Keratinocyte (primary cell): ENCODE measurements around the gene KLF7. TPM values are rescaled to one million over a fixed set of nuclear protein-coding genes. Genes with fewer than 3 reads are reported as not detected.

Experiments
- DNase-seq: peaks from one replicate; pipeline ENCODE4 v3.0.0-alpha.2; 2011; ENCODE audit warnings: low read depth, missing footprints, low spot score
- FAIRE-seq: peaks from 2 replicates; lab custom pipeline; 2011; peaks lifted over from hg19 to GRCh38; lab: Jason Lieb, UNC
- H2AFZ ChIP-seq: 2 replicates; pipeline ENCODE4 v1.6.0; 2012; ENCODE audit warnings: low read length, control low read depth, inconsistent platforms; ENCODE audit not compliant: control insufficient read depth
- H3K27ac ChIP-seq: 2 replicates; pipeline ENCODE4 v1.5.1; 2011; ENCODE audit warnings: low read length; ENCODE audit not compliant: control insufficient read depth, insufficient read depth
- H3K27me3 ChIP-seq: 3 replicates; pipeline ENCODE4 v1.6.0; 2011; ENCODE audit warnings: low read length; ENCODE audit not compliant: control insufficient read depth, insufficient read depth; ENCODE audit errors: extremely low read depth
- H3K36me3 ChIP-seq, 2 experiments: 2 replicates in 1 of 2; 3 replicates in 1 of 2; pipeline ENCODE4 v1.5.1; 2011; ENCODE audit warnings: low read length in 2 of 2, mild to moderate bottlenecking in 1 of 2; ENCODE audit not compliant: control insufficient read depth in 2 of 2, insufficient read depth in 2 of 2; ENCODE audit errors: extremely low read depth in 1 of 2
- H3K4me1 ChIP-seq: 3 replicates; pipeline ENCODE4 v1.5.1; 2011; ENCODE audit warnings: low read length; ENCODE audit not compliant: control insufficient read depth, insufficient read depth; ENCODE audit errors: extremely low read depth
- H3K4me2 ChIP-seq: 3 replicates; pipeline ENCODE4 v1.6.0; 2011; ENCODE audit warnings: low read depth, low read length; ENCODE audit not compliant: control insufficient read depth, insufficient read depth; ENCODE audit errors: extremely low read depth
- H3K4me3 ChIP-seq, 3 experiments: fragments of 200-600 bp in 1 of 3; sonication (generic) in 1 of 3; 2 replicates in 2 of 3; 3 replicates in 1 of 3; pipeline ENCODE4 v1.5.1; 2011 to 2016; ENCODE audit warnings: low read length in 3 of 3, mild to moderate bottlenecking in 3 of 3, control low read depth in 2 of 3, inconsistent platforms in 1 of 3, low read depth in 1 of 3, mixed read lengths in 1 of 3, mixed run types in 1 of 3, moderate library complexity in 1 of 3; ENCODE audit not compliant: control insufficient read depth in 2 of 3, insufficient read depth in 2 of 3; ENCODE audit errors: extremely low read depth in 1 of 3
- H3K79me2 ChIP-seq: 2 replicates; pipeline ENCODE4 v1.6.0; 2012; ENCODE audit warnings: low read length; ENCODE audit not compliant: control insufficient read depth, insufficient read depth
- H3K9ac ChIP-seq: 3 replicates; pipeline ENCODE4 v1.6.0; 2011; ENCODE audit warnings: low read length; ENCODE audit not compliant: control insufficient read depth, insufficient read depth; ENCODE audit errors: extremely low read depth
- H3K9me1 ChIP-seq: 3 replicates; pipeline ENCODE4 v1.6.0; 2011; ENCODE audit warnings: low read length; ENCODE audit not compliant: control insufficient read depth, insufficient read depth; ENCODE audit errors: extremely low read depth
- H3K9me3 ChIP-seq: 2 replicates; pipeline ENCODE4 v1.5.1; 2012; ENCODE audit warnings: low read depth, low read length; ENCODE audit not compliant: control insufficient read depth
- H4K20me1 ChIP-seq: 3 replicates; pipeline ENCODE4 v1.6.0; 2011; ENCODE audit warnings: low read length; ENCODE audit not compliant: control insufficient read depth, insufficient read depth; ENCODE audit errors: extremely low read depth
- CTCF ChIP-seq, 3 experiments: IDR thresholded peaks in 1 of 3; conservative IDR thresholded peaks in 1 of 3; optimal IDR thresholded peaks in 1 of 3; 2 replicates in 2 of 3; 3 replicates in 1 of 3; pipeline versions ENCODE3 to v1.5.1; 2011; ENCODE audit warnings: low read length in 3 of 3, mild to moderate bottlenecking in 3 of 3, moderate library complexity in 2 of 3, control low read depth in 1 of 3, inconsistent platforms in 1 of 3; ENCODE audit not compliant: insufficient read depth in 2 of 3; ENCODE audit errors: extremely low read depth in 1 of 3
- EZH2 ChIP-seq: IDR thresholded peaks from one replicate; pipeline ENCODE4 v1.6.1; 2012; ENCODE audit warnings: inconsistent platforms, mild to moderate bottlenecking, low read length, moderate library complexity
- dilution Hi-C: fragments of 300-500 bp; cut with MboI; formaldehyde crosslinking; loops from one replicate; pipeline ENCODE4 v1.7.0; 2020; ENCODE audit warnings: low sequenced_read_pairs; ENCODE audit not compliant: extremely low pct_ligation_motif_present
- polyA plus RNA-seq, 5 experiments: library from polyadenylated mRNA; depleted of rRNA in 3 of 5; stranded (reverse) in 3 of 5; stranded (forward) in 1 of 5; unstranded in 1 of 5; fragments of >200 nt; gene quantifications; 1 replicate in 1 of 5; 2 replicates in 3 of 5; 3 replicates in 1 of 5; pipeline versions ENCODE4 v1.2.1 to v1.2.3, GENCODE V29; 2011 to 2012; ENCODE audit warnings: missing spikeins in 2 of 5, low read depth in 1 of 5, low replicate concordance in 1 of 5

Gene KLF7
- polyA plus RNA-seq, 1 donor (not counting 4 experiments of a cell fraction or from before 2014, with no cell fraction given), result 44.7 TPM

- FAIRE-seq (no peak), DNase-seq (no peak)
- dilution Hi-C loops, result no loop called here
- H3K4me2 ChIP-seq, result no peak overlapping the region
- peaks cover 100% of the 10 kb centered on the region for H3K79me2 ChIP-seq
- peaks cover 12 to 23% of the 10 kb centered on the region in 2 experiments for H3K36me3 ChIP-seq
- TF ChIP-seq EZH2 (no peak), CTCF (optimal IDR thresholded peaks at IDR 0.05 in 1 of 3, IDR thresholded peaks at IDR 0.05 in 1 of 3, conservative IDR thresholded peaks at IDR 0.05 in 1 of 3; ENCODE audit: extremely low read depth in 1 of 3, insufficient read depth in 2 of 3, low read length in 3 of 3) (no peak)
- H3K27ac ChIP-seq, result no peak overlapping the region
- H3K4me3 ChIP-seq, result no peak overlapping the region
- no peaks in the 10 kb centered on the region for H3K9me3 ChIP-seq
- H3K4me1 ChIP-seq, result peaks cover 23% of the 10 kb centered on the region
- H3K9ac ChIP-seq, result no peak overlapping the region
- peaks cover 13% of the 10 kb centered on the region for H4K20me1 ChIP-seq
- no peaks in the 10 kb centered on the region for H3K27me3 ChIP-seq
- no peak overlapping the region for H2AFZ ChIP-seq
- H3K9me1 ChIP-seq, result no peaks in the 10 kb centered on the region
These were observed 8.6 kb downstream of the KLF7 start for GRCh38 chr2:207157162-207157481.

DNA sequence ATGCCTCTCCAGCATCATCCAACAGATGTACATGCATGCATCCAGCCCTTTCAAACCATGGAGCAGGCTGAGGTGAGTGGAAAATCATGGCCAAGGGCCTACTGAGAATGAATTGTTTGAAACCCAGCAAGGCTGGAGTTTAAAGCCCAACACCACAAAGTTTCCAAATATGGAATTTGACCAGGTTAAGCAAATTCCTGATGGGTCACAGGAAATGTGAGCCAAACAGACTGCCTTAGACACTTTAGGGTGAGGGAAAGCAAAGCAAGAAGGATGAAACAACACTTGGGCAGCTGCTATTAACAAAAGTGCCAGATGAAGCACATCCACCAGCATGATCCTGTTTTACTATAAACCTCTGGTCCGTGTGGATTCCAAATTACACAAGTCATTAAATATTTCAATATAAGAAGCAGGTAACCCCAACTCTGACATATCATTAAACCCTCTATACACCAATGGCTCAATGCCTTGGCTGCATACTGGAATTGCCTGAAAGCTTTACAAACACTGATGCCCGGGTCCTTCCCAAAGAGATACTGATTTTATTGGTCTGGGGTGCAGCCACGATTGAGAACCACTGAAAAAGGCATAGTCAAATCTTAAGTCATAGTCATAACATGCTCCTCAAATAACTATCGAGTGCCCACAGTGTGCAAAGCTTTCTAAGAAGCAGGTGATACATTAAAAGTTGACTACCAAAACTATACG lies 9.1 kb downstream of the KLF7 start:
- TF ChIP-seq EZH2 (no peak), CTCF (optimal IDR thresholded peaks at IDR 0.05 in 1 of 3, IDR thresholded peaks at IDR 0.05 in 1 of 3, conservative IDR thresholded peaks at IDR 0.05 in 1 of 3; ENCODE audit: extremely low read depth in 1 of 3, insufficient read depth in 2 of 3, low read length in 3 of 3) (no peak)
- H3K4me1 ChIP-seq, result peaks cover 18% of the 10 kb centered on the region
- H3K4me2 ChIP-seq, result no peak overlapping the region
- H4K20me1 ChIP-seq, result peaks cover 13% of the 10 kb centered on the region
- no peaks in the 10 kb centered on the region for H3K27me3 ChIP-seq
- no peak overlapping the region for H2AFZ ChIP-seq
- H3K9ac ChIP-seq, result no peak overlapping the region
- no peak overlapping the region for H3K27ac ChIP-seq
- no peaks in the 10 kb centered on the region for H3K9me1 ChIP-seq
- H3K9me3 ChIP-seq, result no peaks in the 10 kb centered on the region
- H3K79me2 ChIP-seq, result peaks cover 100% of the 10 kb centered on the region
- H3K36me3 ChIP-seq, result peaks cover 10 to 22% of the 10 kb centered on the region in 2 experiments
- no peak for DNase-seq
- FAIRE-seq, result no peak
- dilution Hi-C loops, result no loop called here
- no peak overlapping the region for H3K4me3 ChIP-seq
